ENCODE results near the gene EVI5.
"Not testable (repeated sequence)": the region's sequence is repeated elsewhere in the genome, so short reads cannot be mapped to it uniquely, and the experiment has no call there.

EVI5 gene

DNA sequence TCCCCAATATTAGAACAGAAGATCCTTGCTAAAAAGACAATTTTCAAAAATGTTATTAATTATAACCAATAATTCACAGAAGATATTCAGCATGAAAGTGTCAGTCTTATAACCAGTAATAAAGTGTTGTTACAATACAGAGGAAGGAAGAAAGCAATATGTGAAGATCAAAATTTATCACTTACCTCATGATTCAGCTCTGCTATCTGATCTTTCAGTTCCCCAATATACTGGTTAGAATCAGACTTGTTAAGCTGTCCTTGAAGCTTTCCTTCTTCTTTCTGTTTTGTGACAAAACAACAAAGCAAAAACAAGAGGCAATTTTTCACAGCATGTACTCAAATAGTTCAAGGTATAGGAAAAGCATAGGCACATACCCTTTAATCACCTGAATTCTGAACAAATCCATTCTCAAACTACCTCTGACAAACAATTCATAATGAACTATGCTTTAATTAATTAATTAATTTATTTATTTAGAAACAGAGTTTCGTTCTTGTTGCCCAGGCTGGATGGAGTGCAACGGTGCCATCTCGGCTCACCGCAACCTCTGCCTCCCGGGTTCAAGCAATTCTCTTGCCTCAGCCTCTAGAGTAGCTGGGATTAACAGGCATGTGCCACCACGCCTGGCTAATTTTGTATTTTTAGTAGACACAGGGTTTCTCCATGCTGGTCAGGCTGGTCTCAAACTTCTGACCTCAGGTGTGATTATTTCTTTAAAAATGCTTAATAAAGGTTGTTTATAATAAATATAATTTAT, 221.3 kb downstream of the EVI5 start:
- DNase-seq, result no peak

DNA sequence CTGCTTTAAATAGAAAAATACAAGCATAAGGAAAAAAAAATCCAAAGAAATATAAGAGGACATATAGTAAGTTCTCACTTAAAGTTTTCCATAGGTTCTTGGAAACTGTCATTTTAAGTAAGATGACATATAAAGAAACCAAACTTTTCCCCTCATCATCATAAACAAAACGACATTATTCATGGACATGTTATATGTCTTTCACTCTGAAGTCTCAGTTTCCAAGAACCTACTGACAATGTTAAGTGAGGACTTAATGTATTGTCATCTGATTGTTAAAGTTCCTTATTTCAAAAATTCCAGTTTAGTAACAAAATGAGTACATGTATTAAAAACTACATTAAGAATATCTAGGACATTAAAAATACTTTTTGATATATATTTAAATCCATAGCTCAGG, 228.6 kb downstream of the EVI5 start:
- no peak for DNase-seq

DNA sequence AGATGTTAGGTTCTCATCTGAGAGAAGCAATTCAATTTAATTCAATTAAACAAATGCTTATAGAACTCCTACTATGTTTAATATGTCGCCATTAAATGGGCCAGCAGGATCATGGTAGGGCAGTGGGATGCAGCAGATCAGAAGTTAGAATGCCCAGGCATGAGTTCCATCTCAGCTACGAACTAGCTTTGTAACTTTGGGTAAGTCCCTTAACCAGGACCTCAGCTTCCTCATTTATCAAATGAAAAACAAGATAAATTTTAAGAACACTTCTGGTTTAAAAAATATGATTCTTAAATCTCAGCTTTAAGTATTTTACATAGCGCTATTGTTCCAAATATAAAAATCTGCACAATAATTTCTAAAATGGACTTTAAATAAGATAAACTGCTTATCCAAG, 230.7 kb downstream of the EVI5 start:
- DNase-seq, result no peak

DNA sequence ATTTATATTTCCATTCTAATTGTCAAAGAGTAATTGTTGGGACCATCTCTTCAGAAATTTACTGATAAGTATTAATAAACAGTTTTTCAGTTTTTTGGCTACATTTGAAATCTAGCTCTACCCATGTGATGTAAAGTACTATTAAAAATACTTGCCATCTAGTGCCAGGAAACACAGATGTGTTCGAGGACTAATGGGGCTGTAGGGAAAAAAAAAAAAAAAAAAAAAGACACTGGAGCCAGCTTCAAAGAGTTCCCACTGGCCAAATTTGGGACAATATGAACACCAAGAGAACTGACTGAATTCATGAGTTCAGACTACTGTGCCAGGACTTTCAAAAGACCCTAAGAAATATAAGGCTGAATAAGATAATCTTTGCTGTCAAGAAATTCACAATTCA, 233.0 kb downstream of the EVI5 start:
- no peak for DNase-seq

DNA sequence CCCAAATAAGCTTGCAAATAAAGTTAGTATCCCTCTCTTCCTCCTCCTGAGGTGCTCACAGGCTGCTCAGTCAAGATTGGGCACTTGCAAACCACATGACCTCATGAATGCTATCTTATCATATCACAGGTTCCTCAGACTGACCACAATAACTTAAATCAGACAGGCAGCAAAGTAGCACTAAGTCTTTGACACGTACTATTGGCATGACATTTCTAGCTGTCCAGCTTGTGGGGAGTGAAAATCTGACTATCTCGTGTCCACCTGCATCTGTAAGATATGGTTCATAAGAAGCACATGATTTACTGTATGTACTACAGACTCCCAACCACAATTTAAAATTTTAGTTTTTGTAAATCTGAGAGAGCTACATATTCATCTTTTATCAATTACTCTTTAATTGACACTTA, 240.1 kb downstream of the EVI5 start:
- DNase-seq, result no peak

DNA sequence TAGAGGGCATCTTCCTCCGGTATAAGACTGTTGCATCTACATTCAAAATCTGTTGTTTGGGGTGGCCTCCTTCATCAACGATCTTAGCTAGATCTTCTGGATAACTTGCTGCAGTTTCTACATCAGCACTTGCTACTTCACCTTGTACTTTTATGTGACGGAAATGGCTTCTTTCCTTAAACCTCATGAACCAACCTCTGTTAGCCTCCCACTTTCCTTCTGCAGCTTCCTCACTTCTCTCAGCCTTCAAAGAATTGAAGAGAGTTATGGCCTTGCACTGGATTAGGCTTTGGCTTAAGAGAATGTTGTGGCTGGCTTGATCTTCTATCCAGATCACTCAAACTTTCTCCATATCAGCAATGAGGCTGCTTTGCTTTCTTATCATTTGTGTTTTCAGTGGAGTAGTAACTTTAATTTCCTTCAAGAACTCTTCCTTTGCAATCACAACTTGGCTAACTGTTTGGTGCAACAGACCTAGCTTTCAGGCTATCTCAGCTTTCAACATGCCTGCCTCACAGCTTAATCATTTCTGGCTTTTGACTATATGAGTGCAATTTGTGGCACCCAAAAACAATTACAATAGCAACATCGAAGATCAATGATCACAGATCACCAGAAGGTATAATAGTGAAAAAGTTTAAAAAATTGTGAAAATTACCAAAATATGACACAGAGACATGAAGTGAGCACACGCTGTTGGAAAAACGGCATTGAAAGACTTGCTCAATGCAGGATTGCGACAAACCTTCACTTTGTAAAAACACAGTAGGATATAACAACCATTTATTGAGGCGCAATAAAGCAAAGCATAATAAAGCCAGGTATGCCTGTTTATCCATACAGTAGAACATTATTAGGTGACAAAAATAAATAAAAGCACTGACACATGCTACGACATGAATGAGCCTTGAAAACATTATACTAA, 241.5 kb downstream of the EVI5 start:
- DNase-seq, result no peak

DNA sequence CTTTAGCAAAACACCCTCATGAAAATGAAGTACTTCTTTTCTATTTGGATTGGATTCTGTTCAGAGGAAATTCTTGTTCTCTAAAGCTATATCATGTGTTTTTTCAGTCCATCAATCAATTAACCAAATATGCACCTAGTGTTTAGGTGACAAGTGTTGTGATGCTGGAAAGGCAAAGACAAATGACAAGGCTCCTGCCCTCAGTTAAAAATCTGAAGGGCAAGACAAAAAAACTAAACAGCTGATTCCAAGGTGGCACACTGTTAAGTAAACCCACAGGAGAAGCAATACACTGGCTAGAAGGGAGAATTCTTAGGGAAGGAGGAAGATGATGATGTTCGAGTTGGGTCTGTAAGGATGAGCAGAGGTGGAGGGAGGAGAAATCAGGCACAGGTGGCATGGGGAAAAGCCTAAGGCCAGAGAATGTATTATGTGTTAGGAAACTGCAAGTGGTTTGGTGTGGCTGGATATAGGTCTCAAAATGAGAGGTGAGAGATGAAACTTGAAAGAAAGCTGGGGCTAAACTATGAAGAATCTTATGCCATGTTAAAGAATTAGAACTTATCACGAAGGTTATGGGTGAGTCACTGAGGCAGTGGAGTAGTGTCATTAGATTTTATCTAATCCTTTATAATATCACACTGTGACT, 246.4 kb downstream of the EVI5 start:
- no peak for DNase-seq

DNA sequence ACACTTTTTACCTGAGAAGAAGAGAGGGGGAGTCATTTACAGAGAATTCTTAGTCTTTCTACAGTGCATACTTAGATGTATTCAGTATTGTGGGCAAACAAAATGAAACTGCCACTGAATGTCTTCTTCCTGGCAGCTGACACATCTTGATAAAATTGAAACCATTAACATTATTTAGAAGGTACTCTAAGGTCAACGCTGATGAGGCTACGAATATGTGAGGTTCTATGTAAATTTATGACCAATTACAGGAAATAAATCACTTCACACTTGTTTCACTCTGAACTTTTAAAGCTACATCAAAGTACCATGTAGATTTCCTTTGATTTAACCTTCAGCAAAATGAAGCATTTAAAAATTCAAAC, 246.9 kb downstream of the EVI5 start:
- no peak for DNase-seq

DNA sequence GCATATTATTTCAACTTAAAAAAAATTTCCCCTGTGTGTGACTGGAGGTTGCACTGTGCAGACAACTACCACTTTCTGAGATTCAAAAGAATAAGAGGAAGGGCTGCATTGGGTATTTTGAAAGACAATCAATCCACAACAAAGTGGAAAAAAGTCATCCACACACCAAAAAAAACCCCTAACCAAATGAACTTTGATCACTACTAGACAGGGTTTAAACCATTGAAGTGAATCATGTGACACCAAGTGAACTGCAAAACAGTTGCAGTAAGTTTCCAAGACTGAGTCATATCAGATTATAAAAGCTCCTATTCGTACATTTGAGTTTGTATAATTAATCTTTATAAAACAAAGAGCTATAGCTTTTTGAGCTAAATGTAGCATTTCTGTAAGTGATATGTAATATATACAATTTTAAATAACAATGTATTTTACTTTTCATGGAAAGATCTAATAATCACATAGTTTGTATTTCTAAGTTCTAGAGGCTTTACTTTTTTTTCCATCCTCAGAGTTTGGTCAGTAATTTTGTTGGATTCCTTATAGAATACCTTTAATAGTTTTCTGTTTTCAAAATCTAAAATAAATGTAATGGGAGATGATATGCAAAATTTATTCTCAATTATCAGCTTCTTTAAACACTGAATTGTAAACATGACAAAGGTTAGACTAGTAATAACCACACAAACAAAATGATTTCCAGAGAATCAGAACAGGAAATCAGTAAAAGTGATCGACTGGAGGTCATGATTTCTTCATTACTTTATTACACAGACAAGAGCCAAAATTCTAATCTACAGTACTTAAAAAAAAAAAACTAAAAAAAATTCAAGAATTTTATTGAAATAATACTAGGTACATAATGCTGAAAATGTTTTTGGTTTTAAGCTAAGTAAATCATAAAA, 247.7 kb downstream of the EVI5 start:
- no peak for DNase-seq

DNA sequence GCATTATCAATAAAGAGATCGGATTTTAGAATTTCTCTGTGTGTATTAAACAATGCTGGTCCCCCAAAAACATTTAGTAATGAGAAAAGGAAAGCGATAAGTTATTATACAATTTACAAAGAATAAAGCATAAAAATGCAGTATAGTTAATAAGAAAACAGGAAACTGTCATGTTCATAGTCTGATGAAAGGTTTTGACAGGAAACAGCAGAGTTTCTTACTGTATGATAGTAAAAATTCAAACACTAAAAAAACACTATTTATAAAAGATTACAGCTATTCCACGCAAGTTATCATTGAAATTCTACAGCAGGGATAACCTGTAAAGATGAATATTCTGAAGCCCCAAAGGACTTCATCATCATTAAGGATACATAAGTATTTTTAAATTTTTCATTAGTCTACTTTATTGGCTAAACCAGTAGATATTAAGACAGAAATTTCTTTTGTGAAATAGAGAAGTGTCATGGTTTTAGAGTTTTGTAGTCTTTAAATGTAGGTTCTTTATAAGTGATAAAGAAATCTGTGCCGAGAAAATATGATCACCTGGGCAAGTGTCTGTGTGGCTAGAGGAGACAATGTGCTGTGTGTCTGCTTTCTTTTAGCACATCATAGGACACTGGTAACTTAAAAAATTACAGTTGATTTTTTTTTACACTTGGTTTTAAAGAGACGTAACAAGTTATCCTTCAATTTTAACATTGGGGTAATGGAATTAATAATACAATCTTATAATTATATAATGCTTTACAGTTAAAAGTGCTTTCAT, 248.5 kb downstream of the EVI5 start:
- no peak for DNase-seq

DNA sequence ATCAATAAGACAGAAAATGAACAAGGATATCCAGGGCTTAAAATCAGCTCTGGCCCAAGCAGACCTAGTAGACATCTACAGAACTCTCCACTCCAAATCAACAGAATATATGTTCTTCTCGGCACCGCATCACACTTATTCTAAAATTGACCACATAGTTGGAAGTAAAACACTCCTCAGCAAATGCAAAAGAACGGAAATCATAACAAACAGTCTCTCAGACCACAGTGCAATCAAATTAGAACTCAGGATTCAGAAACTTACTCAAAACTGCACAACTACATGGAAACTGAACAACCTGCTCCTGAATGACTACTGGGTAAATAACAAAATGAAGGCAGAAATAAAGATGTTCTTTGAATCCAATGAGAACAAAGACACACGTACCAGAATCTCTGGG, 252.5 kb downstream of the EVI5 start:
- DNase-seq, result not testable (repeated sequence)

DNA sequence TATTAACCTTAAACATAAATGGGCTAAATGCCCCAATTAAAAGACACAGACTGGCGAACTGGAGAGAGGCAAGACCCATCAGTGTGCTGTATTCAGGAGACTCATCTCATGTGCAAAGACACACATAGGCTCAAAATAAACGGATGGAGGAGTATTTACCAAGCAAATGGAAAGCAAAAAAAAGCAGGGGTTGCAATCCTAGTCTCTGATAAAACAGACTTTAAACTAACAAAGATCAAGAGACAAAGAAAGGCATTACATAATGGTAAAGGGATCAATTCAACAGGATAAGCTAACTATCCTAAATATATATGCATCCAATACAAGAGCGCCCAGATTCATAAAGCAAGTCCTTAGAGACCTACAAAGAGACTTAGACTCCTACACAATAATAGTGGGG, 253.0 kb downstream of the EVI5 start:
- DNase-seq, result not testable (repeated sequence)

DNA sequence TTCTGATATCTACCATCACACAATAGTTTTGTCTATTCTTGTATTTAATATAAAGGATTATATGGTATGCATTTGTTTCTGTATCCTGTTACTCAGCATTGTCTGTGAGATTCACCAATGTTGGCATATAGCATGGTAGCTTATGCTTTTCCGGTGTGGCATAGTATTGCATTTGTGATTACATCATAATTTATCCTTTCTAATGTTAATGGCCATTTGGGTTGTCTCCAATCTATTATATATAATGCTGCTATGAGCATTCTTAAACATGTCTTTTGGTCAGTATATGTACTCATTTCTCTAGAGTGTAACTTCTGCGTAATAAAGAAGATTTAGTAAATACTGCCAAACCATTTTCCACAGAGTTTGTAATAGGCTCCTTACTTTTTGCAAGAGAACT, 257.2 kb downstream of the EVI5 start:
- DNase-seq, result no peak

DNA sequence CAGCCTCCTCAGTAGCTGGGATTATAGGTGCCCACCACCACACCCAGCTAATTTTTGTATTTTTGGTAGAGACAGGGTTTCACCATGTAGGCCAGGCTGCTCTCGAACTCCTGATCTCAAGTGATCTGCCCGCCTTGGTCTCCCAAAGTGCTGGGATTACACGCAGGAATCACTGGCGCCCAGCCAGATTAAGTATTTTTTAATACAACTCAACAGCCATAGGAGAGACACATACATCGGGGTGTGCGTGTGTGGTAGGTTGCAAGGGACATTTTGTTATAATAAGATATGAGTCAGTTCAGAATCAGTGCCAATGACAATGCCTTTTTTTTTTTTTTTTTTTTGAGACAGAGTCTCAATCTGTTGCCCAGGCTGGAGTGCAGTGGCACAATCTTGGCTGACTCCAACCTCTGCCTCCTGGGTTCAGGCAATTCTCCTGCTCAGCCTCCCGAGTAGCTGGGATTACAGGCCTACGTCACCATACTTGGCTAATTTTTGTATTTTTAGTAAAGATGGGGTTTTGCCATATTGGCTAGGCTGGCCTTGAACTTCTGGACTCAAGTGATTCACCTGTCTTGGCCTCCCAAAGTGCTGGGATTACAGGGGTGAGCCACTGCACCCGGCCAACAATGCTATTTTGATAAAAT, 259.8 kb downstream of the EVI5 start:
- DNase-seq, result not testable (repeated sequence)

DNA sequence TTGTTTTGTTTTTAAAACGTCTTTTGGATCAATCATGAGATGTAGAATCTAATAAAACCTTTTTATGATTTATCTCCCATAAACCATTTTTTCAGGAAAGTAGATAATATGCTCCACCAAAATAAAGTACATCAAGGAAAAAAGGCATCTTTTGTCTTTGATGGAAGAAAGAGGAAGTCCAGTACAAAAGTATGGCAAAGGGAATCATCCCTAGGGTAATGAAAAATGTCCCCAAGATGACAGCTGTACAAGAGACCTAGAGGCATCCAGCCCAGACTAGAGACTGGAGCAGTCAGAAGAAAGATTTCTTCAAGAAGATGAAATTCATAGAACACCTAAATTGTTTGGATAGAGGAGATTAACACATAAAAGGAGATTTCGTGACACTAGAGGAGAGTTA, 265.9 kb downstream of the EVI5 start:
- DNase-seq, result no peak

DNA sequence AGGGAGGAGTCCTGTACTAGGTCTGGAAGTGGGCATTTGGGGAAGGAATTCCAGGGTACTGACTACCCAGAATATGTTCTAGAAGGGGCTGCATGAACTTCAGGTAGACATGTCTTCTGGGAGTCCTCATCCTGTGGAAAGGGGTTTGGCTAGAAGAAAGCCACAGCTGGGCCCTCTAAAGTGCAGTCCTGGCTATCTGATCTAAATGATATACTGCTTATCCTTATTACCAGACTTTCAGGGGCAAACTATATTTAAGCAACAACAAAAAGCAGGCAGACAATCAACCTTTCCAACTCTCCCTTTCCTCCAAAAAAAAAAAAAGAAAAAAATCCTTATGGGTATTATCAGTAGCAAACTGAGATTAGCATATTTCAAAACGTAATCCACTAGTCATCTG, 268.3 kb downstream of the EVI5 start:
- DNase-seq, result no peak

DNA sequence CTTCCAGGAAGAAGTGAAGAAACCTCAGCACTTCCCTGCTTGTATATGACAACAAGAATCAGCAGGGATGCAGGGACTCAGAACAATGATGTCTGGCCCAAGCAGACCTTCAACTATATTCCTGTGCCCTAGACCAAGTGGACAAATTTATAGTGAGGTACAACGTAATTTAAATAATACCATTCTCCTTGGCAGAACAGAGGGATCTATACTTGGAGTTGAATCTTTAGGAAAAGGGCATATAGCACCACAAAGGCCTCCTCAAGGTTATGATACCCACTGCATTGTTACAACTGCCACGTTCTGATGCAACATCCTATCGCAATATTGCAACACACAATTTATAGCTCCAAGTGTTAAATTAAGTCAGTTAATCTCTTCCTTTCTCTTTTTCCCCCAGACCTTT, 269.1 kb downstream of the EVI5 start:
- no peak for DNase-seq

DNA sequence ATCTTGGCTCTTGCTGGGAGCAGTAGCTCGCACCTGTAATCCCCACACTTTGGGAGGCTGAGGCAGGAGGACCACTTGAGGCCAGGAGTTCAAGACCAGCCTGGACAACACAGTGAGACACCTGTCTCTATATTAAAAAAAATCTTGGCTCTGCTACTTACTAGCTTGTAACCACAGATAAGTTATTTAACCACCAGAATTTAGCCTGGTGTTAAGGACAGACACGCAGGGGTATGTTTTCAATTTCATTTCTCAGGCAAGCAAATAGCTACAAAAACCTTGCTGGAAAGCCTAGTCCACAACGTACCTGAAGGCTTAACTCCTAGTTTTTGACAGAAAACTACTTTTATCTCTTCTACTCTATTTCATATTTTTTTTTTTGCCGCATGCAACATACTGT, 273.4 kb downstream of the EVI5 start:
- no peak for DNase-seq

DNA sequence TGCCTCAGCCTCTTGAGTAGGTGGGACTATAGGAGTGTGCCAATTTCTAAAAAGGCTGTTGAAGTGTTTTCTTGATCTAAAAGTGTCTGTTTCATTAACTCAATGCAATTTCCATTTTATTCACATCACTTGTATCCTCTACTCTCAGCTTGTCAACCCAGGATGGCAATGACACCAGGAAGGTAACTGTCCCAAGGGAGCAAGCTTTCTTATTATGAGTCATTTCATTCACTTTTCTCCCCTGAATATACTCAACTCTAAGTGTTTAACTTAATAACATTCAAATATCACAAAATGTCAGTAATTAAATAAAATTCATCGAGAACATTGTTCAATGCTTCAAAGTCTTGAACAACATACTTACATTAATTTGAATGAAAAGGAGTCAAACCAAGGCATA, 275.3 kb downstream of the EVI5 start:
- DNase-seq, result no peak

DNA sequence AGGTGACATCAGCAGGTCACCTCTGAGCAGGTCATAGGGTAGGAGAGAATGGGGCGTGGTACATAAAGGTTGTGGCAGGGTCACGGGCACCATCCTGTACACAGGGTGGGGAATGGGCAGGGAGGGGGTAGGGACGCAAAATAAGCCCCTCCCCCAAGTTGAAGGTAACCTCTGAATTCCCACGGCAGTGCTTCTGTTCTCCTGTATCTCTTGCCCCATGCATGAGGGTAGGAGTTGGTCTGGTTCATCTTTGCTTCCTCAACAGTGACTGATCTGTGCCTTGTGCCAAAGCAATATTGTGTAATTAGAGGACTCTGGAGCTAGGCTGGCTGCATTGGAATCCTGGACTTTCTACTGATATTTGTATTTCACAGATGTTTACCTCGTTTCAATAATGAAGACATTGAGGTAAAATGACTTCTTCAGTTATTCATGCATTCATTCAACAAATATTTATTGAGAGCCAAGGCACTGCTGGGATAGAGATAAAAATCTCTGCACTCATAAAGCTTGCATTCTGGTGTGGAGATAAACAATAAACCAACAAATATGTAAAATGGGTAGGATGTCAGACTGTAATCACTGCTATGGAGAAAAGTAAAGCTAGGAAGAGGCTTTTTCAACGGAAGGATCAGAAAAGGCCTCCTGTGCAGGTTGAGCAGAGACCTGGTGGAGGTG, 279.8 kb downstream of the EVI5 start:
- no peak for DNase-seq
